Prostate gland (tissue), 2 donors: ENCODE data around the gene THRSP. TPM values are rescaled to one million over a fixed set of nuclear protein-coding genes. Genes with fewer than 3 reads are reported as not detected.

Experiments used
- DNase-seq: peaks from one replicate; pipeline ENCODE4 v3.0.0-alpha.2; 2019; ENCODE audit warnings: low spot score
- H3K27ac ChIP-seq, 2 donors: fragments of 200-600 bp; sonication (generic); 2 replicates each; pipeline ENCODE4 v1.5.1; 2017 to 2019
- H3K27me3 ChIP-seq: fragments of 200-600 bp; sonication (generic); replicated peaks from 2 replicates; pipeline ENCODE4 v1.5.1; 2019; ENCODE audit not compliant: insufficient read depth
- H3K36me3 ChIP-seq, 2 donors: fragments of 200-600 bp; sonication (generic); 1 replicate in 1 of 2; 2 replicates in 1 of 2; pipeline versions ENCODE4 v1.5.1 to v1.8.1; 2017 to 2019
- H3K4me1 ChIP-seq: fragments of 200-600 bp; sonication (generic); replicated peaks from 2 replicates; pipeline ENCODE4 v1.5.1; 2019
- H3K4me3 ChIP-seq, 2 donors: fragments of 200-600 bp; sonication (generic); 2 replicates each; pipeline ENCODE4 v1.5.1; 2017 to 2019
- H3K9me3 ChIP-seq: fragments of 200-600 bp; sonication (generic); 2 replicates; pipeline ENCODE4 v1.5.1; 2017
- CTCF ChIP-seq, 4 experiments: fragments of 200-600 bp in 2 of 4; fragments of 450-650 bp in 2 of 4; sonication (generic) in 2 of 4; IDR thresholded peaks; 1 replicate in 3 of 4; 2 replicates in 1 of 4; pipeline ENCODE4 v1.5.1; 2016 to 2019; ENCODE audit warnings: antibody characterized with exemption in 4 of 4, mild to moderate bottlenecking in 2 of 4, moderate library complexity in 2 of 4
- POLR2A ChIP-seq: fragments of 450-650 bp; IDR thresholded peaks from one replicate; pipeline ENCODE4 v1.6.1; 2016; ENCODE audit warnings: antibody characterized with exemption, mild to moderate bottlenecking
- POLR2AphosphoS5 ChIP-seq: sonication (generic); formaldehyde crosslinking; IDR thresholded peaks from one replicate; pipeline ENCODE4 v1.6.1; 2017; ENCODE audit warnings: antibody characterized with exemption
- WGBS: methylation state at CpG from one replicate; pipeline ENCODE4 v1.1.5; 2018; 5-methylcytosine and 5-hydroxymethylcytosine counted together
- intact Hi-C: fragments of 100-400 bp; cut with DNase I; formaldehyde crosslinking; loops from one replicate; pipeline ENCODE4 v1.14.2; 2022
- total RNA-seq, 2 donors: library from RNA; depleted of rRNA; stranded (reverse); fragments of >200 nt; gene quantifications; one replicate each; pipeline ENCODE4 v1.1.0, GENCODE V29; 2016

Gene THRSP
- total RNA-seq, 2 donors from 2014 or later: not detected

- Histone ChIP-seq H3K9me3 (no peaks in the 10 kb centered on the region), H3K27ac (no peak overlapping the region), H3K27me3 (no peaks in the 10 kb centered on the region), H3K4me3 (no peak overlapping the region), H3K4me1 (no peaks in the 10 kb centered on the region), H3K36me3 (no peaks in the 10 kb centered on the region)
- TF ChIP-seq CTCF (IDR thresholded peaks at IDR 0.05): no peak
- no peak for TF ChIP-seq POLR2AphosphoS5
- no peak for TF ChIP-seq POLR2A
- no peak for DNase-seq
- intact Hi-C loops: no loop called here
- WGBS: 93% methylated on average over 6 of the region's 6 CpGs
Observed at GRCh38 chr11:78112582-78113275, 49.1 kb downstream of the THRSP start.

Other genes starting within 250 kb of the THRSP start
- gene RSF1, start 243.1 kb upstream of the THRSP start, total RNA-seq: 10 to 100 TPM; 25.5 to 46.2 TPM
- gene AAMDC, start 242.7 kb upstream of the THRSP start, total RNA-seq: 10 to 100 TPM; 27.0 to 27.5 TPM
- 10 to 100 TPM; 30.1 to 31.0 TPM for gene INTS4, start 69.2 kb upstream of the THRSP start, total RNA-seq
- 10 to 100 TPM in 1 of 2 donors, 1 to 10 TPM in 1; 3.6 to 16.8 TPM for gene KCTD14, start 40.6 kb upstream of the THRSP start, total RNA-seq
- 100 to 1,000 TPM; 119 to 193 TPM for gene NDUFC2, start 16.0 kb downstream of the THRSP start, total RNA-seq
- 10 to 100 TPM; 34.0 to 50.3 TPM for gene ALG8, start 75.8 kb downstream of the THRSP start, total RNA-seq
- 10 to 100 TPM in 1 of 2 donors, 1 to 10 TPM in 1; 7.3 to 12.2 TPM for gene KCTD21, start 124.8 kb downstream of the THRSP start, total RNA-seq
- gene USP35, start 125.1 kb downstream of the THRSP start, total RNA-seq: 10 to 100 TPM in 1 of 2 donors, 1 to 10 TPM in 1; 3.4 to 13.6 TPM